Endothelial cell of umbilical vein (primary cell): ENCODE measurements around the gene ABI3BP. TPM values are rescaled to one million over a fixed set of nuclear protein-coding genes. Genes with fewer than 3 reads are reported as not detected.

Source experiments
- BruUV-seq: library from RNA; stranded (reverse); fragments of 400-500 nt; replicated peaks from 2 replicates; lab custom pipeline; 2021; lab: Mats Ljungman, UMichigan
- CTCF ChIA-PET: fragments of 300-600, 350-600 bp; sonication (Branson Sonifier 250); formaldehyde crosslinking; loops from one replicate; lab custom pipeline; 2021; ENCODE audit warnings: antibody characterized with exemption, inconsistent platforms; lab: Charles Lee
- POLR2A ChIA-PET: fragments of 300-600, 350-600 bp; sonication (Branson Sonifier 250); formaldehyde crosslinking; loops from one replicate; lab custom pipeline; 2021; ENCODE audit warnings: antibody characterized with exemption, inconsistent platforms; lab: Charles Lee
- DNase-seq: peaks from one replicate; pipeline ENCODE4 v3.0.0-alpha.2; 2011; ENCODE audit warnings: low read depth, low spot score
- FAIRE-seq: peaks from 2 replicates; lab custom pipeline; 2011; peaks lifted over from hg19 to GRCh38; lab: Jason Lieb, UNC
- H2AFZ ChIP-seq: 2 replicates; pipeline ENCODE4 v1.6.0; 2012; ENCODE audit warnings: low read depth, low read length, control low read depth, inconsistent platforms
- H3K27ac ChIP-seq: 2 replicates; pipeline ENCODE4 v1.5.1; 2011; ENCODE audit warnings: low read depth, mild to moderate bottlenecking, control low read depth, low read length, moderate library complexity; ENCODE audit not compliant: insufficient read depth
- H3K27me3 ChIP-seq, 2 experiments: 2 replicates each; pipeline versions ENCODE4 v1.6.0 to v1.6.1; 2011; ENCODE audit warnings: low read length in 2 of 2, mixed read lengths in 1 of 2; ENCODE audit not compliant: control insufficient read depth in 2 of 2, insufficient read depth in 2 of 2
- H3K36me3 ChIP-seq, 2 experiments: 2 replicates in 1 of 2; 3 replicates in 1 of 2; pipeline ENCODE4 v1.5.1; 2011; ENCODE audit warnings: low read length in 2 of 2, mild to moderate bottlenecking in 1 of 2, moderate library complexity in 1 of 2; ENCODE audit not compliant: control insufficient read depth in 2 of 2, insufficient read depth in 2 of 2; ENCODE audit errors: extremely low read depth in 1 of 2
- H3K4me1 ChIP-seq: 3 replicates; pipeline ENCODE4 v1.5.1; 2011; ENCODE audit warnings: mild to moderate bottlenecking, low read length; ENCODE audit not compliant: control insufficient read depth, insufficient read depth; ENCODE audit errors: extremely low read depth
- H3K4me2 ChIP-seq: 2 replicates; pipeline ENCODE4 v1.6.1; 2011; ENCODE audit warnings: low read length, control low read depth, mixed read lengths; ENCODE audit not compliant: insufficient read depth
- H3K4me3 ChIP-seq, 3 experiments: fragments of 200-600 bp in 1 of 3; sonication (generic), shearing (Covaris generic) in 1 of 3; replicated peaks in 1 of 3; 2 replicates each; pipeline ENCODE4 v1.5.1; 2011 to 2016; ENCODE audit warnings: control low read depth in 3 of 3, low read length in 3 of 3, mild to moderate bottlenecking in 2 of 3, inconsistent platforms in 1 of 3, low read depth in 1 of 3, moderate library complexity in 1 of 3; ENCODE audit not compliant: insufficient read depth in 1 of 3
- H3K79me2 ChIP-seq: 2 replicates; pipeline ENCODE4 v1.6.0; 2012; ENCODE audit warnings: low read length, inconsistent platforms; ENCODE audit not compliant: control insufficient read depth, insufficient read depth
- H3K9ac ChIP-seq: replicated peaks from 2 replicates; pipeline ENCODE3; 2011; ENCODE audit warnings: low read length, control low read depth; ENCODE audit not compliant: insufficient read depth; ENCODE audit errors: extremely low read depth
- H3K9me1 ChIP-seq: replicated peaks from 3 replicates; pipeline ENCODE4 v1.6.0; 2011; ENCODE audit warnings: mild to moderate bottlenecking, low read length; ENCODE audit not compliant: control insufficient read depth, insufficient read depth; ENCODE audit errors: extremely low read depth
- H3K9me3 ChIP-seq: replicated peaks from 2 replicates; pipeline ENCODE4 v1.5.1; 2012; ENCODE audit warnings: low read length, inconsistent platforms; ENCODE audit not compliant: control insufficient read depth, insufficient read depth
- H4K20me1 ChIP-seq: replicated peaks from 2 replicates; pipeline ENCODE3; 2011; ENCODE audit warnings: mild to moderate bottlenecking, low read length; ENCODE audit not compliant: control insufficient read depth, insufficient read depth; ENCODE audit errors: extremely low read depth
- CTCF ChIP-seq, 2 donors: IDR thresholded peaks; 1 replicate in 1 of 2; 2 replicates in 1 of 2; pipeline ENCODE4 v1.5.1; 2011; ENCODE audit warnings: low read length in 2 of 2, mild to moderate bottlenecking in 2 of 2, moderate library complexity in 2 of 2, control low read depth in 1 of 2, inconsistent platforms in 1 of 2, low read depth in 1 of 2; ENCODE audit not compliant: insufficient read depth in 1 of 2; ENCODE audit errors: extremely low read depth in 1 of 2
- EZH2 ChIP-seq: IDR thresholded peaks from 2 replicates; pipeline ENCODE4 v1.6.1; 2012; ENCODE audit warnings: borderline replicate concordance, low read depth, mild to moderate bottlenecking, moderate library complexity, low read length, inconsistent platforms; ENCODE audit not compliant: severe bottlenecking
- FOS ChIP-seq: IDR thresholded peaks from 2 replicates; pipeline ENCODE4 v1.6.1; 2011; ENCODE audit warnings: mild to moderate bottlenecking, low read length, moderate library complexity, borderline replicate concordance; ENCODE audit not compliant: insufficient read depth
- GATA2 ChIP-seq: IDR thresholded peaks from 2 replicates; pipeline ENCODE4 v1.7.0; 2011; ENCODE audit warnings: low read depth, mild to moderate bottlenecking, moderate library complexity, mixed read lengths, low read length; ENCODE audit not compliant: insufficient read length, insufficient read depth
- JUN ChIP-seq: IDR thresholded peaks from 2 replicates; pipeline ENCODE4 v1.6.1; 2011; ENCODE audit warnings: borderline replicate concordance, low read depth; ENCODE audit not compliant: insufficient read length, insufficient read depth
- MYC ChIP-seq: IDR thresholded peaks from one replicate; pipeline ENCODE4 v1.6.1; 2011; ENCODE audit warnings: mild to moderate bottlenecking, low read depth, low read length
- POLR2A ChIP-seq: IDR thresholded peaks from 2 replicates; pipeline ENCODE4 v1.6.1; 2012; ENCODE audit warnings: low read depth, mild to moderate bottlenecking, control low read depth, low read length
- POLR2AphosphoS5 ChIP-seq: IDR thresholded peaks from 2 replicates; pipeline ENCODE4 v1.6.1; 2012; ENCODE audit warnings: low read depth, mild to moderate bottlenecking, control low read depth, low read length, moderate library complexity; ENCODE audit not compliant: insufficient read depth
- dilution Hi-C: fragments of 300-500 bp; cut with MboI; formaldehyde crosslinking; loops from one replicate; pipeline ENCODE4 v1.15.0; 2019; ENCODE audit warnings: low sequenced_read_pairs; ENCODE audit not compliant: extremely low pct_ligation_motif_present
- intact Hi-C: fragments of 100-400 bp; cut with micrococcal nuclease; formaldehyde crosslinking; loops from one replicate; pipeline ENCODE4 v1.10.0; 2022
- polyA plus RNA-seq, 4 experiments: library from polyadenylated mRNA; depleted of rRNA in 3 of 4; stranded (reverse) in 3 of 4; unstranded in 1 of 4; fragments of >200 nt; gene quantifications; 2 replicates each; pipeline versions ENCODE4 v1.2.1 to v1.2.3, GENCODE V29; 2011 to 2012; ENCODE audit warnings: missing spikeins in 1 of 4
- total RNA-seq: library from RNA; stranded (reverse); gene quantifications from 2 replicates; pipeline ENCODE4 v1.2.3, GENCODE V29; 2021
- TF ChIP-seq, protein P1 (sequence below): IDR thresholded peaks from 2 replicates; pipeline ENCODE4 v1.6.1; 2011; ENCODE audit not compliant: insufficient read depth, insufficient read length

ABI3BP gene
- total and polyA plus RNA-seq, 2 donors (not counting 3 experiments of a cell fraction or from before 2014, with no cell fraction given): 78.1 to 106 TPM

DNA sequence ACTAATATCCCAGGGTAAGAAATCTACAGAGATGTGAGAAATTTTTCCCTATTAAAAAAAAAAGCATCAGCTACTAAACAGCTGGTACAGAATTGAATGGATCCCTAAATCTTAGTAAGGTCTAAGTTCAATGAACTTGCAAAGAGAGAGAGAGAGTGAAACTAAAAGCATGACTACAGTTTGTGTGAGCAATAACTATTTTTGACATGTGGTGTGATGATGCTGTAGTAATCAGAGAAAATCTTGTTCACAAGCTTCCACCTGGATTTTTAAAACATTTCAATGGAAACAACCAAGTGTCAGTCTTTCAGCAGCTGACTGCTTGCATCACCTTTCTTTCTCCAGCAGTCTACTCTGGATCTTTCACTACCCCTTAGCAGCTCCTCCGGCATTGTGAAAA is 45.2 kb upstream of the ABI3BP start:
- DNase-seq (no peak), FAIRE-seq (no peak)
- peaks cover 18% of the 10 kb centered on the region for H3K4me1 ChIP-seq
- H4K20me1 ChIP-seq: no peaks in the 10 kb centered on the region
- CTCF ChIA-PET: interaction anchor here (0.7 to 1.9 kb wide), 2 partner anchors 31 to 157 kb away, joined by 3 to 6 read pairs; no protein-coding TSS in a partner anchor
- H3K27me3 ChIP-seq: no peaks in the 10 kb centered on the region
- no peaks in the 10 kb centered on the region for H3K9me3 ChIP-seq
- H3K4me3 ChIP-seq: no peak overlapping the region
- no peak overlapping the region for H3K27ac ChIP-seq
- no peaks in the 10 kb centered on the region for H3K79me2 ChIP-seq
- POLR2A ChIA-PET: no interaction called here
- intact Hi-C loops: no loop called here
- no peak for TF ChIP-seq JUN
- TF ChIP-seq GATA2: no peak
- H3K9me1 ChIP-seq: no peaks in the 10 kb centered on the region
- H2AFZ ChIP-seq: no peak overlapping the region
- no TSS peak for BruUV-seq
- no peaks in the 10 kb centered on the region for H3K36me3 ChIP-seq
- dilution Hi-C loops: no loop called here
- H3K9ac ChIP-seq: no peak overlapping the region
- H3K4me2 ChIP-seq: no peak overlapping the region

DNA sequence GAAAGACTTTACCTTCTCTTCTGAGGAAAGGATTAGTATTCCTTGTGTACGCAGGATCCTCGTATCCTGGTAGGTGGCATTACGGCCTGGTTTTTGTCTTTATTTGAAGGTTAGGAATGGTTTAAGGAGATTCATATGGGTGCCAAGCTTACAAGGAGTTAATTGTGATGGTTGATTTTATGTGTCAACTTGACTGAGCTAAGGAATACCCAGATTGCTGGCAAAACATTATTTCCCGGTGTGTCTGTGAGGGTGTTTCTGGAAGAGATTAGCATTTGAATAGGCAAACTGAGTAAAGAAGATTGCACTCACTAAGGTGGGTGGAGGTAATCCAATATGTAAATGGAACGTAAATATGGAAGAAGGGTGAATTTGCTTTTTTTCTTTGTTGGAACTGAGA is 44.4 kb upstream of the ABI3BP start:
- Histone ChIP-seq H3K79me2 (no peaks in the 10 kb centered on the region), H3K27ac (no peak overlapping the region), H3K36me3 (no peaks in the 10 kb centered on the region), H3K4me3 (no peak overlapping the region), H3K27me3 (no peaks in the 10 kb centered on the region), H3K4me1 (peaks cover 18% of the 10 kb centered on the region), H3K4me2 (no peak overlapping the region), H3K9ac (no peak overlapping the region), H3K9me3 (no peaks in the 10 kb centered on the region), H2AFZ (no peak overlapping the region), H3K9me1 (no peaks in the 10 kb centered on the region), H4K20me1 (no peaks in the 10 kb centered on the region)
- ChIA-PET CTCF (interaction anchor here (0.9 to 1.9 kb wide), 2 partner anchors 10 to 32 kb away, joined by 3 to 6 read pairs; no protein-coding TSS in a partner anchor), POLR2A (no interaction called here)
- DNase-seq: no peak
- no TSS peak for BruUV-seq
- FAIRE-seq: no peak
- TF ChIP-seq, protein P1, sequence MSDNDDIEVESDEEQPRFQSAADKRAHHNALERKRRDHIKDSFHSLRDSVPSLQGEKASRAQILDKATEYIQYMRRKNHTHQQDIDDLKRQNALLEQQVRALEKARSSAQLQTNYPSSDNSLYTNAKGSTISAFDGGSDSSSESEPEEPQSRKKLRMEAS: no peak
- TF ChIP-seq POLR2A (no peak), MYC (no peak), EZH2 (no peak), CTCF (IDR thresholded peaks at IDR 0.05; ENCODE audit: extremely low read depth in 1 of 2, insufficient read depth in 1 of 2, low read depth in 1 of 2, low read length in 2 of 2) (no peak), FOS (no peak), POLR2AphosphoS5 (no peak), JUN (no peak), GATA2 (no peak)
- intact Hi-C loops: loop anchor here (2.0 kb wide), 1 partner anchor 45 kb away; the partner anchor contains the start of gene ABI3BP
- dilution Hi-C loops: no loop called here
